GM12875 (cell line): Measurements from ENCODE around the gene DCAKD.

ENCODE experiments used
- H3K4me3 ChIP-seq: one replicate; pipeline ENCODE4 v1.5.1; 2011; ENCODE audit warnings: low read depth, low read length, control low read depth
- CTCF ChIP-seq: IDR thresholded peaks from 2 replicates; pipeline ENCODE4 v1.5.1; 2011; ENCODE audit warnings: low read depth, mild to moderate bottlenecking, control low read depth, inconsistent platforms, low read length, moderate library complexity, borderline replicate concordance; ENCODE audit not compliant: insufficient read depth

The DCAKD gene

DNA sequence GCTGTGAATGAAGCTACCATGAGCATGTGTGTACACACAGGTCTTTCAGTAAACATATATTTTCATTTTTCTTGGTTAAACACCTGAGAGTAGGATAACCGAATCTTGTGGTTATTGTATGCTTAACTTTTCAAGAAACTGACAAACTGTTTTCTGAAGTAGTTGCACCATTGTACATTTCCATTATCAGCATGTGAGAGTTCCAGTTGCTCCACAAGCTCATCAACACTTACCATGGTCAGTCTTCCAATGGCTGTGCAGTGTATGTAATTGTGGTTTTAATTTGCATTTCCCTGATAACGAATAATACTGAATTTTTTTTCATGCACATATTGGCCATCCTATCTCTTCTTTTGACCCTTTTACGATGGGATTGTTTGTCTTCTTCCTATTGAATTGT, 52.0 kb downstream of the DCAKD start:
- H3K4me3 ChIP-seq = no peak overlapping the region
- TF ChIP-seq CTCF = no peak

DNA sequence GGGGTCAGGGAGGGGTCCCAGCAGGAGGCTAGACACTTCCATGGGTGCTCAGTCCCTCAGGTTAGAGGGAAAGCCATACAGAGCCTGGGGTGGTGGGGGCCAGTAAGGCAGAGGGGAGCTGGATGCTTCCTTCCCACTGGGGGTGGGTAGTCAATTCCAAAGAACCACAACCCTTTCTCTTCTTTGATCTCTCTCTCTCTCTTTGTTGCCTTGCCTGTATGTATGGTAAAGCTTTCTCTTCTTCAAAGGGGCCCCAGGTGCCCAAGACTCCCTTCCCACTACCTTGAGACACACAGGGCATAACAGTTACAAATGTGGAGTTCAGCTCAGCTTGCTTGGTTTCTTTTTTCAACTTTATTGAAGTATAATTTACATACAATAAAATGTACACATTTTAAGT, 52.8 kb downstream of the DCAKD start:
- TF ChIP-seq CTCF = no peak
- no peak overlapping the region for H3K4me3 ChIP-seq

- H3K4me3 ChIP-seq = no peak overlapping the region
- TF ChIP-seq CTCF = no peak
Measured at GRCh38 chr17:44997733-44998520, 53.5 kb downstream of the DCAKD start.

- no peak for TF ChIP-seq CTCF
- no peak overlapping the region for H3K4me3 ChIP-seq
Measured at GRCh38 chr17:44996304-44996703, 55.1 kb downstream of the DCAKD start.

GRCh38 chr17:44995436-44996001, 55.9 kb downstream of the DCAKD start:
- TF ChIP-seq CTCF = no peak
- no peak overlapping the region for H3K4me3 ChIP-seq

- no peak for TF ChIP-seq CTCF
- H3K4me3 ChIP-seq = no peak overlapping the region
Measured at GRCh38 chr17:44992242-44992939, 59.0 kb downstream of the DCAKD start.
